IMR-90 (cell line): ENCODE results near the gene LIN7C. TPM values are rescaled to one million over a fixed set of nuclear protein-coding genes. Genes with fewer than 3 reads are reported as not detected.
A peak's percentile ranks its signal among the peaks of the same experiment; 100 is the strongest.

Experiments
- ATAC-seq: fragments of 200-7000 bp; cut with Tn5 transposase; 2 replicates; pipeline ENCODE4 v1.9.1; 2020; ENCODE audit warnings: low read depth, mild to moderate bottlenecking, moderate library complexity
- BruUV-seq: library from RNA; stranded (reverse); fragments of 400-500 nt; replicated peaks from 2 replicates; lab custom pipeline; 2021; lab: Mats Ljungman, UMichigan
- CTCF ChIA-PET: fragments of 300-600 bp; formaldehyde crosslinking; extraction: SDS; loops from one replicate; lab custom pipeline; 2021; ENCODE audit warnings: antibody characterized with exemption; lab: Yijun Ruan, JAX
- POLR2A ChIA-PET: fragments of 300-600 bp; sonication (Branson Sonifier 250); formaldehyde crosslinking; loops from one replicate; lab custom pipeline; 2022; ENCODE audit warnings: antibody characterized with exemption; ENCODE audit not compliant: unreplicated experiment; lab: Charles Lee
- DNase-seq: peaks from one replicate; pipeline ENCODE4 v3.0.0; 2013
- H2AFZ ChIP-seq: replicated peaks from 2 replicates; pipeline ENCODE3; 2013; ENCODE audit warnings: low read length, mild to moderate bottlenecking; ENCODE audit not compliant: poor library complexity
- H2AK5ac ChIP-seq: 2 replicates; pipeline ENCODE4 v1.6.1; 2013; ENCODE audit warnings: low read depth, low read length, inconsistent platforms
- H2AK9ac ChIP-seq: replicated peaks from 2 replicates; pipeline ENCODE3; 2013; ENCODE audit warnings: mild to moderate bottlenecking, low read depth, low read length, moderate library complexity; ENCODE audit not compliant: poor library complexity
- H2BK120ac ChIP-seq: 2 replicates; pipeline ENCODE4 v1.6.1; 2013; ENCODE audit warnings: low read depth, low read length, inconsistent platforms
- H2BK15ac ChIP-seq: 3 replicates; pipeline ENCODE4 v1.6.1; 2013; ENCODE audit warnings: low read depth, low read length, inconsistent platforms
- H2BK20ac ChIP-seq: 2 replicates; pipeline ENCODE4 v1.6.1; 2013; ENCODE audit warnings: low read depth, mild to moderate bottlenecking, inconsistent platforms, low read length, moderate library complexity
- H2BK5ac ChIP-seq: 2 replicates; pipeline ENCODE4 v1.6.1; 2013; ENCODE audit warnings: mild to moderate bottlenecking, low read depth, low read length, inconsistent platforms; ENCODE audit not compliant: poor library complexity, severe bottlenecking
- H3K14ac ChIP-seq: replicated peaks from 2 replicates; pipeline ENCODE4 v1.6.1; 2013; ENCODE audit warnings: low read depth, low read length, inconsistent platforms
- H3K18ac ChIP-seq: 2 replicates; pipeline ENCODE4 v1.6.1; 2013; ENCODE audit warnings: low read depth, low read length, control low read depth
- H3K23ac ChIP-seq: 2 replicates; pipeline ENCODE4 v1.6.1; 2013; ENCODE audit warnings: low read depth, low read length, inconsistent platforms
- H3K27ac ChIP-seq: 2 replicates; pipeline ENCODE4 v1.5.1; 2013; ENCODE audit warnings: mild to moderate bottlenecking, control low read depth, low read length; ENCODE audit not compliant: insufficient read depth
- H3K27me3 ChIP-seq: 2 replicates; pipeline ENCODE4 v1.6.1; 2013; ENCODE audit warnings: low read length; ENCODE audit not compliant: control insufficient read depth, insufficient read depth
- H3K36me3 ChIP-seq: 2 replicates; pipeline ENCODE4 v1.6.1; 2013; ENCODE audit warnings: low read length, mixed read lengths; ENCODE audit not compliant: control insufficient read depth, insufficient read depth
- H3K4ac ChIP-seq: 2 replicates; pipeline ENCODE4 v1.6.1; 2013; ENCODE audit warnings: low read depth, low read length, inconsistent platforms
- H3K4me1 ChIP-seq: 2 replicates; pipeline ENCODE4 v1.6.1; 2013; ENCODE audit warnings: low read length, mixed read lengths; ENCODE audit not compliant: control insufficient read depth, insufficient read depth
- H3K4me2 ChIP-seq: 2 replicates; pipeline ENCODE4 v1.6.1; 2013; ENCODE audit warnings: low read depth, mild to moderate bottlenecking, control low read depth, low read length, moderate library complexity
- H3K4me3 ChIP-seq: 2 replicates; pipeline ENCODE4 v1.5.1; 2013; ENCODE audit warnings: low read depth, mild to moderate bottlenecking, control low read depth, low read length, moderate library complexity; ENCODE audit not compliant: insufficient read depth
- H3K56ac ChIP-seq: 2 replicates; pipeline ENCODE4 v1.6.1; 2013; ENCODE audit warnings: low read length, inconsistent platforms; ENCODE audit not compliant: insufficient read depth; ENCODE audit errors: extremely low read depth
- H3K79me1 ChIP-seq, 2 experiments: 2 replicates each; pipeline ENCODE4 v1.6.1; 2013; ENCODE audit warnings: low read length in 2 of 2, inconsistent platforms in 1 of 2, low read depth in 1 of 2
- H3K9ac ChIP-seq: 2 replicates; pipeline ENCODE4 v1.6.1; 2013; ENCODE audit warnings: low read depth, low read length, control low read depth
- H3K9me1 ChIP-seq: 2 replicates; pipeline ENCODE4 v1.6.1; 2013; ENCODE audit warnings: low read length, inconsistent platforms; ENCODE audit not compliant: insufficient read depth
- H3K9me3 ChIP-seq: 2 replicates; pipeline ENCODE4 v1.6.1; 2013; ENCODE audit warnings: low read length; ENCODE audit not compliant: control insufficient read depth, insufficient read depth
- H4K20me1 ChIP-seq: 2 replicates; pipeline ENCODE4 v1.6.1; 2013; ENCODE audit warnings: low read length, inconsistent platforms; ENCODE audit not compliant: insufficient read depth
- H4K5ac ChIP-seq: 2 replicates; pipeline ENCODE4 v1.6.1; 2013; ENCODE audit warnings: mild to moderate bottlenecking, low read depth, low read length, control low read depth
- H4K8ac ChIP-seq, 2 experiments: 2 replicates each; pipeline ENCODE4 v1.6.1; 2013; ENCODE audit warnings: low read depth in 2 of 2, low read length in 2 of 2, control low read depth in 1 of 2, inconsistent platforms in 1 of 2
- H4K91ac ChIP-seq: 2 replicates; pipeline ENCODE4 v1.6.1; 2013; ENCODE audit warnings: low read depth, low read length, inconsistent platforms; ENCODE audit not compliant: insufficient read depth
- CEBPB ChIP-seq: IDR thresholded peaks from 2 replicates; pipeline ENCODE4 v1.6.1; 2012; ENCODE audit warnings: low read depth, low read length, improper control_type of control experiment
- MAFK ChIP-seq: IDR thresholded peaks from 2 replicates; pipeline ENCODE4 v1.6.1; 2012; ENCODE audit warnings: low read depth, low read length, improper control_type of control experiment
- MXI1 ChIP-seq: IDR thresholded peaks from 2 replicates; pipeline ENCODE4 v1.6.1; 2012; ENCODE audit warnings: low read depth, mild to moderate bottlenecking, low read length, moderate library complexity, borderline replicate concordance
- WGBS, 2 experiments: methylation state at CpG; one replicate each; pipeline versions ENCODE4 v1.1.5 to v1.1.7; 2013; ENCODE audit warnings: missing lambda C conversion rate in 2 of 2; ENCODE audit not compliant: insufficient read length in 1 of 2; ENCODE audit errors: extremely low coverage in 2 of 2; 5-methylcytosine and 5-hydroxymethylcytosine counted together
- dilution Hi-C: fragments of 300-500 bp; cut with HindIII; formaldehyde crosslinking; loops from one replicate; pipeline ENCODE4 v1.14.3; 2018; ENCODE audit warnings: low sequenced_read_pairs; ENCODE audit not compliant: unreplicated experiment
- in situ Hi-C: fragments of 300-500 bp; cut with MboI; formaldehyde crosslinking; loops from 3 replicates; pipeline ENCODE4 v1.14.3; 2019; ENCODE audit warnings: low sequenced_read_pairs, inconsistent platforms, mixed read lengths
- intact Hi-C: fragments of 100-400 bp; cut with micrococcal nuclease; formaldehyde crosslinking; loops from 2 replicates; pipeline ENCODE4 v1.10.0; 2022
- polyA plus RNA-seq, 3 experiments: library from polyadenylated mRNA; depleted of rRNA; stranded (reverse); fragments of >200 nt; gene quantifications; 2 replicates each; pipeline ENCODE4 v1.2.3, GENCODE V29; 2012; ENCODE audit warnings: low replicate concordance in 1 of 3
- total RNA-seq: library from RNA; depleted of rRNA; stranded (reverse); fragments of >200 nt; gene quantifications from 2 replicates; pipeline ENCODE4 v1.2.3, GENCODE V29; 2012

Gene LIN7C
- total and polyA plus RNA-seq, 2 of the 4 experiments (the other 2 are of a cell fraction), result 12.2 to 25.5 TPM

DNA sequence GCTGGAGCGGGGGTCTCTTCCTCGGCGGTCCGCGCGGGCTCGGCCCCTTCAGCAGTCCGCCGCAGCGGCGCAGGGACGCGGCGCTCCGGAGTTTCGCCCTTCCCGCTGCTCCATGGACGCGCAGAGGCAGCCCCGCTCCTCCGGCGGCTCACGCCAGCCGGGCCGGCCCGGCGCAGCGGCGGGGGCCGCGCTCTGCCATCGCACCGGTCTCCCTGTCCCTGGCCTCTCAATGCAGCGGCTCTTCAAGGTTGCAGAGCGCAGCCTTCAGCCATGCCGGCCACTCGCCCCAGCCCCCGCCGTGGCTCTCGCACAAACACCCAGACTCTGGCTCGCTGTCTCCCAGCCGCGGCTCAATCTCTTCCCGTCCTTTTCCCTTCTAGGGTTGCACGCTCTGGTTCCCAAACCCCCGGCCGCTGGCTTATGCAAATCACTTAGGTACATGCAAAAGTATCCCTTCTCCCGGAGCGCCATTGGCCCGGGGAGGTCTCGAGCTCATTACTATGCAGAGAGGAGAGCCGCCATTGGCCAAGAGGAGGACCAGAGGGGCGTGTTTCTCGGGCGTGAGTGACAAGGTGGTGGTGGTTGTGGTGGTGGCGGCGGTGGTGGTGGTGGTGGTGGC lies 34.1 kb downstream of the LIN7C start, which contains the start of gene LGR4:
TSS of gene LGR4 (minus strand) at position 393 of the 619 bp plus-strand sequence. CDS start 488 bp downstream, outside the sequence.
- peak within 1 kb of the TSS; percentile 95 for H3K4me2 ChIP-seq
- TF ChIP-seq CEBPB, result no peak
- no peak for TF ChIP-seq MAFK
- 0 out of 2 replicates have a peak, but pooled peaks have one; percentile 40 for TF ChIP-seq MXI1
- no peak within 1 kb of the TSS for H2AK5ac ChIP-seq
- H3K9ac ChIP-seq, result peak within 1 kb of the TSS; percentile 64
- peak within 1 kb of the TSS; percentile 44; the same call in 1 of the 2 replicates for H4K91ac ChIP-seq
- peak within 1 kb of the TSS; percentile 93 for H2AFZ ChIP-seq
- peak within 1 kb of the TSS in 1 of 2 experiments; percentile 13; a peak in 1 of 4 replicates for H4K8ac ChIP-seq
- H3K14ac ChIP-seq, result peak within 1 kb of the TSS; percentile 35; the same call in 1 of the 2 replicates
- 0 out of 2 replicates have a peak within 1 kb of the TSS, but pooled peaks have one; percentile 12 for H2BK120ac ChIP-seq
- H3K9me3 ChIP-seq, result no peaks in the 10 kb centered on the region
- no peak within 1 kb of the TSS for H2BK15ac ChIP-seq
- in situ Hi-C loops, result no loop called here
- CTCF ChIA-PET, result interaction anchor here (1.0 kb wide), 2 partner anchors 13 to 24 kb away, joined by 3 to 4 read pairs; no protein-coding TSS in a partner anchor
- H3K56ac ChIP-seq, result no peak within 1 kb of the TSS
- WGBS, 2 experiments, result 0% methylated on average over 12 of the region's 57 CpGs; no CpG with 5 or more reads in 1 of the 2 experiments
- peak within 1 kb of the TSS; percentile 50; the same call in 1 of the 2 replicates for H3K23ac ChIP-seq
- H3K36me3 ChIP-seq, result no peaks in the 10 kb centered on the region
- peak; percentile 95 for ATAC-seq
- H3K4me3 ChIP-seq, result peak within 1 kb of the TSS; percentile 53
- dilution Hi-C loops, result no loop called here
- DNase-seq, result peak; percentile 90
- peak within 1 kb of the TSS; percentile 38 for H2AK9ac ChIP-seq
- peak within 1 kb of the TSS; percentile 5; the same call in 1 of the 2 replicates for H3K18ac ChIP-seq
- no peaks in the 10 kb centered on the region for H3K9me1 ChIP-seq
- H3K27ac ChIP-seq, result peak within 1 kb of the TSS; percentile 15; the same call in 1 of the 2 replicates
- peaks cover 18 to 20% of the 10 kb centered on the region in 2 experiments; a peak in 3 of 4 replicates for H3K79me1 ChIP-seq
- no peak within 1 kb of the TSS for H4K5ac ChIP-seq
- no peak within 1 kb of the TSS; the same call in 1 of the 2 replicates for H3K4ac ChIP-seq
- peak within 1 kb of the TSS; percentile 31 for H2BK5ac ChIP-seq
- H3K4me1 ChIP-seq, result peaks cover 7% of the 10 kb centered on the region
- intact Hi-C loops, result loop anchor here (5.0 kb wide), 3 partner anchors 75 to 175 kb away; partner anchors contain the start of gene CCDC34
- no peaks in the 10 kb centered on the region for H4K20me1 ChIP-seq
- no peaks in the 10 kb centered on the region for H3K27me3 ChIP-seq
- BruUV-seq, result no TSS peak
- H2BK20ac ChIP-seq, result no peak within 1 kb of the TSS
- POLR2A ChIA-PET, result interaction anchor here (0.5 kb wide), 1 partner anchor 498 kb away, joined by 3 read pairs; no protein-coding TSS in a partner anchor
